NCI-H2081 treated with DMSO at 0.1 percent for 48 hours (cell line): ENCODE results near the gene MTARC2.

Experiments
- DNase-seq: peaks from one replicate; lab custom pipeline; 2025; lab: John Stamatoyannopoulos, UW

MTARC2 gene

DNA sequence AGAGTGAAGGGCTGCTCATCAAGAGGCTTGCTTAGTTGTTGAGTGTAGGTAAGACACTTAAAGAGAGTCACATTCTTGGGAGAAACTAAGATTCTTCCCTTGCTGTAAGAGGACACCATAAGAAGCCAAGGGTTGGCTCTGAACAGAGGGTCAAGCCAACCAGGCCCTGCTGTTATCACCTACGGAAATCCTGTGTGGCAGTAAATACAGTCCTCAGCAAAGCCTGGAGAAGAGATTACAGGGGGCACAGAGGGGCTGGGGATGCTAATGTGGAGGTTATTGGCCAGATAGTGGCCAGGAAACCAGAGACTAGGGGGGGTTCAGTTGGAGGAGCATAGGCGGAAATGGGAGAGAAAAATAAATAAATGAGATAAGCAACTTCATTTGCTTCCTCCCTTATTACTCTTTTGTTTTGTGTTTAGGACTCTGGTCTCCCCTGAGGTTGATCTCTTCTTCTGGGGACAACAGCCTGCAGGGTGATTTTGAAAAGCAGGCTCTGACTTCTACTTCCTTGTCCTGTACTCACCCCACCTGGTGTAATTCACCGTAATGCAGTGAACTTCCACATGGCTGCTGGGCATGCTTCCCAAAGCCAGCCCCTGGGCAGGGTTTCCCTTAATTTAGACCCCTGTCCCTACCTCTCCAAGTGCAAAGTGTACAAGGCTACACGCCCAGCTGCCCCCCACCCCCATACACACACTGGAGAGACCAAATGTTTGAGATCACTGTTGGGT lies 79.5 kb downstream of the MTARC2 start:
- DNase-seq = no peak

DNA sequence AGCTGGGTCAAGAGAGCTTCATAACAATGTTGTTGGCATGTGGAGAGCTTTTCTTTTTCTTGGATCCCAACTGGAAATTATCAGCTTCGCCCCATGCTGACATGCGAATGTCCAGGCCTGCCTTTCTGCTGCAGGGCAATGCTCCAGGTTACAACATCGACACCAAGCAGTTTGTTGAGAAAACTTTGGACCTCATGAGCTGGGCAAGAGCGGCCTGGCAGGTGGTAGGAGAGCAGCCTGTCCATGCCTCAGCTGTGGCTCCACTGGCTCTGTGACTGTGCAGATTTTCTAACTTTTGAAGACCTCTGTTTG lies 80.0 kb downstream of the MTARC2 start:
- no peak for DNase-seq

DNA sequence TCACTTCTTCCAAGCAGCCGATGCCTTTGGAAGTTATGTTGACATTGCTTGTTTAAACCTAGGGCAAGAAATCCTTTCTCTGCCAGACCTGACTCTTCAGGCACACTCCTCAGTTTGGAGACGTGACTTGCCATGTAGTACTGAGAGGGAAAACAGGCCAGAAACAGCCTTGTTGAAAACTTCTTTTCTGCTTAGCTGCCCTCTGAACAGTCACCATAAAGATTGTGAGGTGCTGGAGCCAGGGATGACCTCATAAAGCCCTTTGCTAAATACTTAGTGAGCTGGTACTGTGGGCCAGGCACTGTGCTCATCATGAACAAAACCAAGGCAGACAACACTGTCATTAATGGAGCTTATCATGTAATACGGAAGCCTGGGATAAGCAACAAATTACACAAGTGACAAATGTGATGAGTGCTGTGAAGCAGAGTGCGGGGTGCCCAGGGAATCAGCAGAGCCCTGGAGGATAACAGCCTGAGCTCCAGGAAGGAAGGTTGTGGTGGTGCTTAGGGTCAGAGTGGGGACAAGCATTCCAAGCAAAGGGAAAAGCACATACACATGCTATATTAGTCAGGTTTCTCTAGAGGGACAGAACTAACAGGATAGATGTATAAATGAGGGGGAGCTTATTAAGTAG lies 80.9 kb downstream of the MTARC2 start:
- no peak for DNase-seq

DNA sequence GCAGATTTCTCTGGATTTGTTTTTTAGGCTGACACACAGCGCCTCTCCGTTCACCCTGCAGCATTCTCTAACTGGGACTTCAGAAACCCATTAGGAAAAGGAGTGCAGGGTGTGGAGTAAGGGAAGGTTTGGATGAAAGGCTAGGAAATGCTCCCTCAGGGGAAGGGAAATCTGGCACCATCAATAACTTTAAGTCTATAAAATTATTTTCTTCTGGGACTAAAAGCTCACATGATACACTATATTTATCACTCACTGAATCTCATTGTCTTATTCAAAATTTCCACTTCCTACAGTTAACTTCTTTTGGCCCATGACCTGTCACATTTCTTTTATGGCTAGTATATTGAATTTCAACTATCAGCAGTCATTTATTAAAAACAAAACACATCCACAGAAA lies 85.3 kb downstream of the MTARC2 start:
- DNase-seq = no peak
